ACHN (cell line): ENCODE results near the gene MAP3K19.
"Not testable (repeated sequence)": the region's sequence is repeated elsewhere in the genome, so short reads cannot be mapped to it uniquely, and the experiment has no call there.

Experiments
- DNase-seq: peaks from one replicate; pipeline ENCODE4 v3.0.0-alpha.2; 2015
- in situ Hi-C: cut with HindIII; loops from 2 replicates; pipeline ENCODE4 v1.10.0; 2017; ENCODE audit warnings: low sequenced_read_pairs, low pct_ligation_motif_present, low pct_unique_long_range_greater_than_20kb

MAP3K19 gene

DNA sequence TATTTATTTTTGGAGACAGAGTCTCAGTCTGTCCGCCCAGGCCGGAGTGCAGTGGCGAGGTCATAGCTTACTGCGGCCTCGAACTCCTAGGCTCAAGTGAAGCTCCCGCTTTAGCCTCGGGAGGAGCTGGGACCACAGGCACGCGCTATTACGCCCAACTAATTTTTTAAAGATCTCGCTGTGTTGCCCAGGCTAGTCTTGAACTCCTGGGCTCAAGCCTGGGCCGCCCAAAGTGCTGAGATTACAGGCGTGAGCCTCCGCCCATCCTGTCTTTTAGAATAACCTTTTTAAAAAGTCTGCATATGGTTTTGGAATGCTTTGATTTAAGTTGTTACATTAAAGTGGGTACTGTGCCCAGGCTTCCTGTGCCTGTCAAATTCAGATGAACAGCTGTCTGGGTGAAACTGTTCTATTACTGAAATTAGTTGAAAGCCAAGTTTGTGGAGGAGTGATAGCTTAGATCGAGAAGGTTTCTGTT is 5.8 kb upstream of the MAP3K19 start:
- peak; percentile 12 for DNase-seq

GRCh38 chr2:135052042-135052876 is 5.0 kb upstream of the MAP3K19 start, which contains the start of gene RAB3GAP1:
TSS of gene RAB3GAP1 (plus strand) at chr2:135052292. CDS start at chr2:135052308, 16 bp downstream.
- peak; percentile 91 for DNase-seq
- in situ Hi-C loops: no loop called here

More for the DNA sequence above, 5.8 kb upstream of the MAP3K19 start:
- in situ Hi-C loops: no loop called here

DNA sequence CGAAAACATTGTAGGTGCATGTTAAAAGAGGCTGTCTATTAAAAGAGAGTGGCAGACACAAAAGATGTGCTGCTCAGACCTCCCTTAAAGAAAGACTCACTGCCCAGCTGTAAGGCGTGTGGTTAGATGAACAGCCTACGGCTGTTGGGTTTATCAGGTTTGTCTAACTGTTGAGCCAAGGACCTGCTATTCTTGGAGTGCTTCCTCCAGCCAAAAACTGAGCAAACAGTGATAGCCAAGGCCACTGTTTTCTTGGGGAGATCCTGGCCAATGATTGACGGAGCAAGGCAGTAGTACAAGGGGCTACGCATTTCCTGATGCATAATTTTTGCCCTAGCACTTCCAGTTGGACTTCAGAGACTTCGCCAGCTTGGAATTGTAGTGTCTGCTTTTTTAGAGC is 3.4 kb upstream of the MAP3K19 start:
- in situ Hi-C loops: no loop called here

GRCh38 chr2:135050132-135050531 is 2.9 kb upstream of the MAP3K19 start:
- DNase-seq: no peak
- in situ Hi-C loops: no loop called here

More for the DNA sequence above, 3.4 kb upstream of the MAP3K19 start:
- no peak for DNase-seq

GRCh38 chr2:135048122-135048521 is 875 bp upstream of the MAP3K19 start:
- no peak for DNase-seq
- in situ Hi-C loops: no loop called here

DNA sequence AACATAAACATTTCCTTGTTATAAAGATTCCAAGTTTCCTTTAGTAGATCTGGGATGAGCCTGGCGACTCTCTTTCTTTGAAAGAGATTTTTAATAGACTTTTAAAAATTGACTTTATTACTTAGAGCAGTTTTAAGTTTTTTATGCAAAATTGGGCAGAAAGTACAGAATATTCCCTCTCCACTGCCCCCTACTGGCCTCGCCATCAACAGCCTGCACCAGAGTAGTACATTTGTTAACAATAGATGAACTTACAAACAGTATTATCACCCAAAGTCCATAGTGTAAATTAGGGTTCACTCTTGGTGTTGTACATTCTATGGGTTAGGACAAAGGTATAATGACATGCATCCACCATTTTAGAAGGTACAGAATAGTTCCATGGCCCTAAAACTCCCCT is 3.9 kb downstream of the MAP3K19 start:
- no peak for DNase-seq
- in situ Hi-C loops: no loop called here

- in situ Hi-C loops: no loop called here
- no peak for DNase-seq
Measured at GRCh38 chr2:135037831-135038230, 9.4 kb downstream of the MAP3K19 start.

- in situ Hi-C loops, DNase-seq: not testable (repeated sequence)
Measured at GRCh38 chr2:135033216-135033615, 14.0 kb downstream of the MAP3K19 start.

- peak; percentile 43 for DNase-seq
- in situ Hi-C loops: no loop called here
Measured at GRCh38 chr2:135030826-135031225, 16.4 kb downstream of the MAP3K19 start.

DNA sequence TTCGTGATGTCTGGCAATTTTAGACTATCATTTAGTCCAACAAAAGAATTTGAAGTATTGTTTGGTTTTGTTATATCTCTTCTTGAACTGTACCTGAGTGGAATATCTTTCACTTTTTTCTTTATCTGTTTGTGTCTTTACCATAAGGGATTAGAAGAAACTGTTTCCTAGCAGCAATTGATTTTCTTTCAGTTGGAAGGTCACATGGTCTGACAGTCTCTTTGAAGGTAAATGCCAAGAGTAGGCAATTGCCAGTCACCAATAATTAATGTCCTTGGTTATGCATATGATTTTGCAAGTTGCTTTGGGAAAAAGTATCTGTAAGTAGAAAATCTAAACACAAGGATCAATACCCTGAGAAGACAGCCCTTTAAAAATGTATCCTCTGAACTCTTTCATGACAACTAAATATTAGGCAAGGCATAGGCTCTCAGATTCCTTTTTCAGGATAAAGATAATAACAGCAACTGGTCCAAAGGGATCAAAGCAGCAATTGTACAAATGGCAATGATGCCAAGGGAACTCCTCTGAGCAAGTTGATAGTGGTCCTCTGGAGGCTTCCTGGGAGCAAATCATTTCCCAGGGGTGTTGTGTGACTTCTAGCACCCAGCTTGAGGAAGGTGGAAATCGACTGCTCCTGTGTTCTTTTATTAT is 17.6 kb downstream of the MAP3K19 start:
- no peak for DNase-seq
- in situ Hi-C loops: no loop called here

DNA sequence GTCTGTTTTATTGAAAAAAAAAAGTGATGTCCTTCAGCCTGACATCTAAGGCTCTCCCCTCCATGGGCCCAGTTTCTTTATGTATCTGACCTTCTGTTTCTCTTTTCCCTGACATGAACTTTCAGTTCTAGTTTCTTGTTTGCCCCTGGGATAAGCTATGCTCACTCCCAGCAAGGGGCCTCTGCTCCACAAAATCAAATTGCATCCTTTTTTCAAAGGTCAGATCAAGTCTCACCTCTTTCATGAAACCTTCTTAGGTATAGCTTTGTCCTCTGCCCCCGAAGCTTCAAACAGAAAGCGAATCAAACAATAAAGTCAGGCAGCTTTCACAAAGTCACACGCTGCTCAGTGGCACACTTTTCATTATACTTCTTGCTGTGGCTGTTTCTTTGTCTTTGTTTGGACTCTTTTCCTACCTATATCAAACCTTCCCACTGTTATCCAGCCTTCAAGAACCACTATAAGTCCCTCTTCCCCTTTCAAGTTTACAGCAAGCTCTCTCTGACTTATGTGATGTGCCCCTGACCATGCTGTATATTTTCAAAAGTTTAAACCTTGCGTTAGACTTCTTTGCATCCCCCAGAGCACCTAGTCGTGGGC is 23.3 kb downstream of the MAP3K19 start:
- DNase-seq: no peak
- in situ Hi-C loops: no loop called here

- in situ Hi-C loops: no loop called here
- no peak for DNase-seq
Measured at GRCh38 chr2:135022952-135023880, 24.0 kb downstream of the MAP3K19 start.

DNA sequence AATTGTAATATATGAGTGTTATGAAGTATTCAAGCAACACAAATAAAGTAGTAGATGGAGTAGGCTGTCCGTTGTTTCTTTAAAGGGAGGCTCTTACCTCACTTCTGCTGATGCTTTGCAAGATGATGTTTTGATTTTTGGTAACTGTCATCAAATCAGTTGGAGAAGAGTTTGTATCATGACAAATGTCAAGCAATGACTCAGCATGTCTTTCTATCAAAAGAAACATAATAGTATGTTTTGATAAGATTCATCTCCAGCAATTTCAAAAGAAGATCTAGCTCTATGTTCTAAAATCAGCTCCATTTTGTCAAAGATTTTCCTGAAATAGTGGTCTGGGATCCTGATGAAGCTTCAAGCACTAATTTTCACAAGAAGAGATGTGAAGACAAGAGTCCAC is 25.6 kb downstream of the MAP3K19 start:
- no peak for DNase-seq
- in situ Hi-C loops: no loop called here

DNA sequence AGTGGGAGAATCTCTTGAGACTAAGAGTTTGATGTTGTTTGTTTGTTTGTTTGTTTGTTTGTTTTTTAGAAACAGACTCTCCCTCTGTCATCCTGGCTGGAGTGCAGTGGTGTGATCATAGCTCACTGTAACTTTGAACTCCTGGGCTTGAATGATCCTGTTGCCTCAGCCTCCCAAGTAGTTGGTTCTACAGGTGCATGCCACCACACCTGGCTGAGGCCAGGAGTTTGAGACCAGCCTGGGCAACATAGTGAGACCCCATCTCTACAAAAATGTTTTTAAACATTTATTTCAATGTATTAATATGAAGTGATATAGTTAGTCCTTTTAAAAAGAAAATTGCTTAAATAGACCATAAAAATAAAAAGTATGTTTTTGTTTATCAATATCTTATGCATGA is 35.6 kb downstream of the MAP3K19 start:
- in situ Hi-C loops: no loop called here
- DNase-seq: no peak

- in situ Hi-C loops: no loop called here
- no peak for DNase-seq
Measured at GRCh38 chr2:135010200-135010942, 36.9 kb downstream of the MAP3K19 start.

DNA sequence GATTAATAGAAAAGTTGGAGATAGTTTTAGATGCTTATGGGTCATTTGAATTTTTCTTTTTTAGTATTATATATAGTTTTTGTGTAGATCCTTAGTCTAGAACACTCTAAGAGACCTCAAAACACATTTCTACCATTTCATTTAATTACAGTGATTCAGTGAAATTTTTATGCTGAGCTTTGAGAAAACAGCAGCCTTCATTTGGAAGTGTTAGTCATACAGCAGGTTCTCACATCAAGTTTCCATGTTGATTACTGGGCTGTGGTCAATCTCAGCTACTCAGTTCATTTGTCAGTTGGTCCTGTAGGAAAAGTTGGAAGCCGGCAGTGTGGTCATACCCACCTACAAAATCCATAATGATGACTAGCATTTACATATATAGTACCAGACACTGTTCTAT is 37.9 kb downstream of the MAP3K19 start:
- no peak for DNase-seq
- in situ Hi-C loops: no loop called here

- in situ Hi-C loops: no loop called here
- DNase-seq: no peak
Measured at GRCh38 chr2:135005753-135006152, 41.5 kb downstream of the MAP3K19 start.
